HG03342 (cell line): Measurements from ENCODE around the gene CLCA4.

Source experiments
- ATAC-seq: cut with Tn5 transposase; IDR thresholded peaks from one replicate; pipeline ENCODE4 v1.9.1; 2021; ENCODE audit warnings: mild to moderate bottlenecking, moderate library complexity; ENCODE audit not compliant: unreplicated experiment

CLCA4 gene

GRCh38 chr1:86546787-86547221, at the start of gene CLCA4:
CLCA4 (plus strand) TSS chr1:86547078; CDS start chr1:86547120, 42 bp downstream.
- ATAC-seq = no peak

DNA sequence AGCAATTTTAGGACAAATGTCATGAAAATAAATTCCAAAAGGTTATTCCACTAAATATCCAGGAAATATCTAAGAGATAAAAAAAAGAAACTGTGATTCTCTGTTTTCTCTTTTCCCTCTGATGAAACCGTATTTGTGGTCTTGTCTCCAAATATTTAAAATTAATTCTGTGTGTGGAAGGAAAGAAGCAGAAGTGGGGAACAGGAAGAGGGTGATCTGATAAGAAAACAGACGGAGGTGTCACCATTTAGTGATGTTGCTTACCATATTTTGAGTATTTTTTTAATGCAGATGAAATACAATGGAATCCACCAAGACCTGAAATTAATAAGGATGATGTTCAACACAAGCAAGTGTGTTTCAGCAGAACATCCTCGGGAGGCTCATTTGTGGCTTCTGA, 48.6 kb upstream of the CLCA4 start:
- no peak for ATAC-seq

DNA sequence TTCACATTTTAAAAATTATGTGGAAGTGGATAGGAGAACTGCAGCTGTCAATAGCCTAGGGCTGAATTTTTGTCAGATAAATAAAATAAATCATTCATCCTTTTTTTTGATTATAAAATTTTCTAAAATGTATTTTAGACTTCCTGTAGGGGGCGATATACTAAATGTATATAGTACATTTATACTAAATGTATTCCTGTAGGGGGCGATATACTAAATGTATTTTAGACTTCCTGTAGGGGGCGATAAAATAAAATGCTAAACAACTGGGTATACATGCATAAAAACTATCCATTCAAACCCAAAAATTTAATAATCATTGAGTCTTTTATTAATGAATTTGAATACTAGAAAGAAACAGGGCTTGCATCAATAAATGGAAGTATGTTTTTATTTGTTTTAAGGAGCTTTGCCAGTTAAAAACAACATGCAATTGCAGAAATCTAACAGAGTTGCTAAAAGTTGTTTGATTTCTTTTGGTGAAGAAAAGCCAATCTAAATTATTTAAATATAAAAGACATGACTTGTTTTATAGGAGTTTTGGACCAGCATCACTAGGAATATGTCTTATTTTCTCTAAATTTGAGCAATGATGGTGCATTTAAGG, 46.8 kb upstream of the CLCA4 start:
- ATAC-seq = peak; percentile 52

GRCh38 chr1:86500714-86501113, 46.2 kb upstream of the CLCA4 start:
- ATAC-seq = no peak

- peak; percentile 67 for ATAC-seq
These were observed 44.7 kb upstream of the CLCA4 start for GRCh38 chr1:86502125-86502646.

DNA sequence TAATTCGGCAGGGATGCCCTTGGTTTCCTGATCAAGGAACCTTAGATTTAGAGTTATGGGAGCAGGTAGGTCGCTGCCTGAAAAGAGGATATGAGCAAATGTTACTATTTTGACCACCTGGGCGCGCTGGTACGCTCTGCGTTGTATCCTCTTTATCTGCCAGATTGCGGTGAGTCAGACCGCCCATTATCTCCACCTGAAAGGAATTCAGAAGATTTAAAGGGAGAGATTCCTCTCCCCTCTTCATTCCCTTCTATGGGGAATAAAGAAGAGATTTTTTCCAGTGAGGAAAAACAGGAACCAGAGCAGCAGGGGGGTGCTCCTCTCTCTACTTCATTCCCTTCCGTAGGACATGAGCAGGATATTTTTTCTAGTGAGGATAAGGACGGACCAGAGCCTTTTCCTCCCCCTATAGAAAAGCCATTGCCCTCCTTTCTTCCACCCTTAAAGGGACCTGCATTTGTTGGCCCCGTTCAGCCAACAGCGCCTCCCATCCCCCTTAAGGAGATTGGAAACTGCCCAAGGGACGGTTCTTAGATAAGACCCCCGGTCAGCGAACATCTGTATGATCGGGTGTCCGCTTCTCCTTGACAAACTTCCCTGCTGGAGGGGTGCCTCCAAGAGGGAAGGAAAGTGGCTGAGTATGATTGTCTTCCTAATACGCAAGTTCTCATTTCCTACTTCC, 44.0 kb upstream of the CLCA4 start:
- no peak for ATAC-seq

GRCh38 chr1:86503406-86504136, 43.3 kb upstream of the CLCA4 start:
- ATAC-seq = no peak

DNA sequence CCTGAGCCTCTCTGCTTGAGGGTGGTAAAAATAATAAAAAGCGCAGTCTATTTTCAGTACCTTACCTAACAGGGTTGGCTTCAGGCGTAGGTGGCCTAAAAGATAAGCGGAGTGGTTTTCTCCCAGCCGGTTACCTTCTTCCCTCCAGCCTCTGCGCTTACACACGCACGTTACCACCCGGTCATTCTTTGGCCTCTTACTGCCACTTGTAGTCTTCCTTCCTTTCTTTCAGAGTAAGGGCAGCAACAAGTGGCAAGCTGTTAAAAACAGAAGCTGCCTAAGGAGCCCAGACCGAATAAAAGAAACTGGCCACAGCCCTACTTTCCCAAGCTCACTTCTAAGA, 42.8 kb upstream of the CLCA4 start:
- no peak for ATAC-seq

DNA sequence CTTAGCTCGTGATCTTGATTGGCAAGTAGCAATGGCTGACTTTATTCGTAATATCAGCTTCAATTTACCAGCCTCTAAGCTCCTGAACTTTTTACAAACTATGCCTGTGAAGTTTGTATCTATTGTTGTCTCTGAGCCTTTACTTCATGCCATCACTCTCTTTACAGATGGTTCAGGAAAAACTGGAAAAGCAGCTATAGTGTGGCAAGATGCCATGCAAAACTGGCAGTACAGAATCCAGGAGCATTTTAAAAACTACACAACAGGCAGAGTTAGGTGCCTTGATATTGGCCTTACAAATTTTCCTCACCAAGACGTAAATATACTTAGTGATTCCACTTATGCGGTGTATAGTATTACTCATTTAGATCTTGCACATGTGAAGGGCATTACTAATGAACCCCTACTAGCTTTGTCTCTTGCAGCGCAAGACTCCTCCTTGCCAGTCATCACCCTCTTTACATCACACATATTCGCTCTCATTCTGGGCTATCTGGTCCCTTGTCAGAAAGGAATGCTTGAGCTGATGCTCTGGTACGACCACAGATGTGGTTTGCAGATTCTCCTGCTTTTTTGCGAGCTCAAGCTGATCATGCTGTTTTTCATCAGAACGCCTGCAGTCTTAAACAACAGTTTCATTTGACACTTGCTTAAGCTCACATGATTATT, 41.8 kb upstream of the CLCA4 start:
- ATAC-seq = no peak

DNA sequence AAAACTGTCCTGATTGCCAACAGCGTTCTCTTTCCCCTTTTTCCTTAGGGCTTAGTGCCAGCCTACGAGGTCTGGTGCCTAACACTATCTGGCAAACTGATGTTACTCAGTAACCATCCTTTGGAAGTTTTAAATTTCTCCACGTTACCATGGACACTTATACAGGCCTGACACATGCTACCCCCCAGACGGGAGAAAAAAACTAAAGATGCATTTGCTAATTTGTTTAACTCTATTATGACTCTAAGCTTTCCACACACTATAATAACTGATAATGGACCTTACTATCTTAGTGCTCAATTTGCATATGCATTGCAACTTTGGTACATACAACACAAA, 41.3 kb upstream of the CLCA4 start:
- ATAC-seq = no peak

DNA sequence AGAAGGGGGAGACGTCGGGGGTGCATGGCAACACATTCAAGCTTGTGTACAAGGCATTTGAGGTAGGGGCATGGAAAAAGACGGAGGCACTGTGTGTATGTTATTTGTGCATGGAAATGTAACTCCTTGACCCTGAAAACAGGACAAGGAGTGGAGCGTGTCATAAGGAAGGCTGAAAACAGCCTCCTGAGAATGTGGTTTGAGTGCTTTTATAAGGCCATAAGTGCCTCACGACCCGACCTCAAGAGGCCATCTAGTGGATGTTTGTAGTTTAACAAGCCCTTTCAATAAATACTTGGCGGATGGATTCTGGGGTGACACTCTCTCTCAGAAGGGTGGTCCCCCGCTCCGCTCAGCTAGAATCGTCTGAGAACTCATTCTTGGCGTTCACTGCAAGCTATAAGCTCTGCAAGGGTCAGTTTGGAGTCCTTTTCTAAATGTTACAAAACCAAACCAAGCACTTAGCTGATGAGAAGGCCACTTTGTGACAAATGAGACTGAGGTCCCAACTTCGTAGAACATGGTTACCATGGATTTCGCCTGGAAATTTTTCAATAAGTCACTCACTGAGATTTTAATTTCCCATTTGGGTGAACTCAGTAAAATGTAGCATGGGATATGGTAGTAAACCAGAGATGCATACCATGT, 38.8 kb upstream of the CLCA4 start:
- ATAC-seq = peak; percentile 77

DNA sequence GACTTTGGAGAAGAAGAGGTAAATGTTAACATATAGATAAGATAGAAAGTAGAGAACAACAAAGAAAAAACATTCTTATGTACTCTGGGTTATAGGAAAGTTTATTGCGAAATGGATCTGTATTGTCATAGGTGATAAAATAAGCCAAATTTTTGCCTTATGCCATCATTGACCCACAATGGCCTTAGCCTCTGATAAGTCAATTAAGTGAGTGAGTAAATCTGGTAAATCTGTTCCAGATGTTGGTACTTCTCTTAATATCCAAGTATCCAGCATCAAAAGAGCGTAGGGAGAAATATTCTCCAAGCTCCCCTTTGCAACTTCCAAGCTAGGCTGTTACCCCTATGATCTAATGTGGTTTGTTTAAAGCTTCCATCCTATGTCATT, 38.3 kb upstream of the CLCA4 start:
- ATAC-seq = no peak

GRCh38 chr1:86515597-86515996, 31.3 kb upstream of the CLCA4 start:
- no peak for ATAC-seq

GRCh38 chr1:86516335-86516734, 30.5 kb upstream of the CLCA4 start:
- no peak for ATAC-seq

- no peak for ATAC-seq
These were observed 29.5 kb upstream of the CLCA4 start for GRCh38 chr1:86517336-86517735.

- no peak for ATAC-seq
These were observed 25.9 kb upstream of the CLCA4 start for GRCh38 chr1:86520789-86521521.

GRCh38 chr1:86521522-86521891, 25.4 kb upstream of the CLCA4 start:
- no peak for ATAC-seq

- ATAC-seq = no peak
These were observed 24.6 kb upstream of the CLCA4 start for GRCh38 chr1:86522240-86522639.

GRCh38 chr1:86523670-86524354, 23.1 kb upstream of the CLCA4 start:
- no peak for ATAC-seq

DNA sequence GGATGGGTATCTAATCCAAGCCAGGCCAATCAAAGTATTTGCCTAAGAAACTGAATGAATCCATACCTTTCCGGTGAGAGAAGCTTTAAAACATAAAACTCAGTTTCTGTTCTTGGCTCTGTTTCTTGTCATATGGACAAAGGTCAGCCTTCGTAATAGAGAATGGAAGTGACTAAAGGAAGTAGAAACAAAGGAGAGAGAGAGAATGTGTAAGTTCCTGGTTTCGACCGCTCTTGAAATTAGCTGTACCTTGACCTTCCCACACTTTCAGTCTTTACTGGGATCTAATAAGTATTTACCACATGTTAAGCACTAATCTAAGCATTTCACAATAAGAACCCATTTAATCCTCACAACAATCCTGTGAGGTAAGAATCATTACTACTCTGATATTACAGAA, 19.6 kb upstream of the CLCA4 start:
- ATAC-seq = no peak
